ENCODE results near the gene SERINC5. TPM values are rescaled to one million over a fixed set of nuclear protein-coding genes. Genes with fewer than 3 reads are reported as not detected.

Gene SERINC5
- total RNA-seq, 1 experiment from 2014 or later = 6.9 TPM

DNA sequence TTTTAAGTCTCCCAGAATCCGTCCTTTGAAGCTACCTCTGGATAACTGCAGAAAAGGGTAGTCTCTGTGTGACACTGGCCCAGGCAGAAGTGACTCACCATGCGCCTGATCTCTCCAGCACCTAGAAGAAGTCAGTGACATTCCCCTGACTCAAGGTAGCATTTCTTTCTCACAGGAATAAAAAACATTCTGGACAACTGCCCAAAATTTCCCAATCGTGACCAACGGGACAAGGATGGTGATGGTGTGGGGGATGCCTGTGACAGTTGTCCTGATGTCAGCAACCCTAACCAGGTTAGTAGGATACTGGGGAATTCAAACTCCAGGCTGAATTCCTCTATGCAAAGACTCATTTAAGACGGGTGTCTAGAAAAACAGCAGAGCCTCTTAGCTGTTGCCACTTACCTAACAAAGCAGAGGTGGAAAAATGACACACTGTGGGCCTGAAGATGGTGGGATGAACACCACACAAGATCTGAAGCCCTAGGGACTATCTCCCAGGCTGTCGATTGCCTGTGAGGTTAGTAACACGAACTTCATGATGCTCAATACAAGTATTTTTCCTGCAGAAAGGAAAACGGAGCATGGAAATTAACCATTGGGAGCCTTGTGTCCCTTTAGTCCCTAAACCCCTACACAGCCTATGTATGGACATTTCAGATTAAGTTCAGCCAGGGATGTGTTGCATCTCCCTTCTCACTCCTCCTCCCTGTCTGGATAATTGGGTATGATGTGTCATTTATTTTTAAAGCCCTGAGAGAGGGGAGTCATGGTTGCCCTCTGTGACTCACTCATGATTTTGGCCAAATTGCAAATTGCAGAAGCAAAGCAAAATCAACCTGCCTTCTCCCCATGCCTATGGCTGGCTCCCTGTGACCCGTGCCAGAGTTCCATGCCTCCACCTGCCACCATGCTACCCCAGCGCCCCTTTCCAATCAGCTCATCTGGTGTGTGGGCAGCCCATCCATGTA, 183.5 kb downstream of the SERINC5 start:
- no peak for DNase-seq (ENCODE audit: extremely low read depth, low read depth)

DNA sequence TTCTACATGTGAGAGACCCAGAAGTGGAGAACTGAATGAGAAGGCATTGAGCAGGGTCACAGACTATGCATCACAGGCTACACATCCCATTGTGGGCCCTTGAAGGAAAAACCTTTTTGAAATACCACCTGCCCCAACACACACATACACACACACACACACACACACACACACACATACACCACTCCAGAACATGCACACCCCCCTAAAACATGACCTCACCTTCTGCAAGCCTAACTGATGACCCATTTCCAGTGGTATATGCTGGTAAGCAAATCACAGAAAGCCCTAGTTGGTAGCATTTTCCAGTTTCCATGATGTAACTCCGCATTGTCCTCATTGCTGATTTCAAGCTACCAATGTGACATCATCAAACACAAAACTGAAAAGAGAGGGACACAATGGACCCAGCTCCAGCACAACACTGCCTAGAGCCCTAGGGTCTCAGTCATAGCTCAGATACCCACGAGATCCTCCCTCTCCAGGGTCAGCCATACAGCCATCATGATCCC, 184.3 kb downstream of the SERINC5 start:
- no peak for DNase-seq (ENCODE audit: extremely low read depth, low read depth)

DNA sequence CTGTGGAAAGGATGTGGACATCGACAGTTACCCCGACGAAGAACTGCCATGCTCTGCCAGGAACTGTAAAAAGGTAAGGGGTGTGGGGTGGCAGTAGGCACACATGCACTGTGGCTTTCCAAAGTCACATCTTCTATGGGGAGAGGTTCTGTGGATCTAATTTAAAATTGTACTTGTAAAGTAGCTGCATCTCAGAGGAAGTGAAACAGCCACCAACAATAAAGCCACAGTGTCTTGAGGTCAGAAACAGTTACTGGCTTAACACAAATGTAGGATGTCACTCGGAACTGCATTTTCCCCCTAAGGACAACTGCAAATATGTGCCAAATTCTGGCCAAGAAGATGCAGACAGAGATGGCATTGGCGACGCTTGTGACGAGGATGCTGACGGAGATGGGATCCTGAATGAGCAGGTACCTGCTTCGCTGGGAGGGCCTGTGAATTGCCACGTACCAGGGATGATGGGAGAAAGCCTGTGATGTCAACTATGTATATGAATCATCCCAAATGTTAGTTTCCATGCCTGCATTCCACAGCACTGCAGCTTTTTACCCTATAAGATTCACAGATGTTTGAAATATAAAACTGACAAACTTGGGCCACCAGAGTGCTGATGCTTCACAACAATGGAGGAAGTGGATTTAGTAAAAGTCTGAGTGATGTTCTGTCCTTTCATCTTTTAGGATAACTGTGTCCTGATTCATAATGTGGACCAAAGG, 185.4 kb downstream of the SERINC5 start:
- no peak for DNase-seq (ENCODE audit: extremely low read depth, low read depth)

DNA sequence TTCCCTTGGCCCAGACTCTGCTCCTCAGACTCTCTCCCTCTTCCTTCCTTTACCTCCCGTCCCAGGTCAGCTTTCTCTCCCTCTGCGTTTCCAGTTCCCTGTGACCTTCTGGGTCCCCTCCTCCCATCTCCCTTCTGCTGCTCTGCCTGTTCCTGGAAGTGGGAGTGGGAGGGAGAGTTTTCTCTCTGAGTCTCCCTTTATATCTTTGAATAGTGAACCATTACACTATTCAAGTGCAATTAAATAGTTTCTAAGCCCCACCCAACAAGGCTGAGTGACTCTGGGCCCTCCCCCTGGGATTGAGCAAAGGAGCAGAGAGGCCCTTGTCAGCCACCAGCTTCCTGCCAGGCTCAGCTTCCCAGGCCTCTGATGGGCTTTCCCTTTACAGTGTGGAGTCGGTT, 185.9 kb downstream of the SERINC5 start:
- DNase-seq (ENCODE audit: extremely low read depth, low read depth) = no peak

DNA sequence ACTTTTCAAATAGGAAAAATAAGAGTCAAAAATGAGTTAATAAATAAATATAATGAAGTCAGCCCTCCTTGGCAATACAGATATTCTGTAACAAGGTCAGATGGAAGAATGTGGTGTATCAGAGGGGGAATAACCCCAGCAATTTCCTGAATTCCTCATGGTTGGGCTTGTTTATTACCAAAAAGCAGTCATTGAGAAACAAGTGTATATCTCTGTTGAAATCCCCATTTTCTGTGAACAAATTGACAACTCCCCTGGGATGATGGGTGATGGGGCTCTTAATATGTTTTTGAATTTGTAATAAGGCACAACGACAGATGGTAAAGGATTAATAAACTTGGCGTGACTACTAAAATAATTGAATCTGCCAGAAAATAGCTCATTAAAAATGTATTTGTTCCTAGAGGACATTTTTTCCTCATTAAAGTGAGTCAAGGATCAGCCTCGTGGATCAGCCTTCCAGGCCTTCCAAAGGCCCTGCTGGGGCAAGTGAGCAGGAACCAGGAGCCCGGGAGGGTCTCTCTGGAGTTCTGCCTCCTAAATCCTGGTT, 186.5 kb downstream of the SERINC5 start:
- DNase-seq (ENCODE audit: extremely low read depth, low read depth) = no peak

DNA sequence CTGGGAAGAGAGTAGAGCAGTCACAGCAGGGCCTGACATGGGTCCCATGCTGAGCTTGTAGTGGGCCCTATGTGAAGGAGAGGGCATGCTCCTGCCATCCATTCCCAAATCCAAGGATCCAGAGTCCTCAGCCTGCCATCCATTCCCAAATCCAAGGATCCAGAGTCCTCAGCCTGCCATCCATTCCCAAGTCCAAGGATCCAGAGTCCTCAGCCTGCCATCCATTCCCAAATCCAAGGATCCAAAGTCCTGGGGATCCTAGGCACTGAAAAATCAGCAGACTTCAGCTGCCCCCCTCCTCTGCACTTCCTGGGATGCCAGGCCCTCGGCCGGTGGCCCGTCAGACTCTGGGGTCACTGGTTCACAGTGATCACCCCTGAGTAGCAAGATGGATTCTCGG, 187.1 kb downstream of the SERINC5 start:
- no peak for DNase-seq (ENCODE audit: extremely low read depth, low read depth)

DNA sequence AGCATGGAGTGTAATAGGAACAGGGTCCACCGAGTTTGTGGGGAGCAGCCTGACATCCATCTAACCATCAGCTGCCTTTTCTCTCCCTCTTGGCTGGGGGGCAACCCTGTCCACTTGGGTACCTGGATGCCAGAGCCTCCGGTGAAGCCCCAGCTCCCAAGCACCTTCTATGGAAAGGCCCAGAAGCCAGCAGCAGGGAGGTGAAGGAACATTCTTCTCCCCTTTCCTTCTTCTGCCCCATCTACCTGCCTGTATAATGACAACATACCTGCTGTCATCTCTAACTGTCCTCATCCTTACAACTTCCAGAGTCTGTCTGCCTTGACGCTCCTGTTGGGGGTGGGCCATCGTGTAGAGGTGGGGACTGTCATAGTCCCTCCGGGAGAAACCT, 187.6 kb downstream of the SERINC5 start:
- DNase-seq (ENCODE audit: extremely low read depth, low read depth) = no peak

DNA sequence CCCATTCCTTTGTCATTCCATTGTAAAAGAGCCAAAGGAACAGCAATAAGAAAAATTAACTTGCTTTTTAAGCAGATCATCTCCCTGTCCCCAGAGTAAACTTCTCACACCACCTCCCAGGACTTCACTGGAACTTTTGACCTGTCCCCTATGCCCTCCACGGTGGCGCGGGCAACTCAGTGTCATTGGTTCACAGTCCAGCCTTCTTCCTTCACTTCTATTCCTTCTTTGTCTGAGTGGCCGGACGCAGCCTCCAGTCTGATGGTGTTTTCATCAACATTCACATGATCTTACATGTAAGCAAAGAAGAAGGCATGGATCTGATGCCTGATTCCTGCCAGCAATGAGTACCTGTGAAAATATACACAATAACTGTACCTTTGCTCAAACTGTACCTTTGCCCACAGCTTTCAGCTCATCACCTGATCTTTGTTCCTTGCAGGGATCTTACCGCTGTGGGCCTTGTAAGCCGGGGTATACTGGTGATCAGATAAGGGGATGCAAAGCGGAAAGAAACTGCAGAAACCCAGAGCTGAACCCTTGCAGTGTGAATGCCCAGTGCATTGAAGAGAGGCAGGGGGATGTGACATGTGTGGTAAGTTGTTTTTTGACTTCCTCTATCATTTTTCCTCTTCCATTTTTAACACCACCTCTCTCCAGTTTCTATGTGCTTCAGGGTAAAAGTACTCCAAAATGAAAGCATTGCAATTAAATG, 188.2 kb downstream of the SERINC5 start:
- DNase-seq (ENCODE audit: extremely low read depth, low read depth) = no peak

DNA sequence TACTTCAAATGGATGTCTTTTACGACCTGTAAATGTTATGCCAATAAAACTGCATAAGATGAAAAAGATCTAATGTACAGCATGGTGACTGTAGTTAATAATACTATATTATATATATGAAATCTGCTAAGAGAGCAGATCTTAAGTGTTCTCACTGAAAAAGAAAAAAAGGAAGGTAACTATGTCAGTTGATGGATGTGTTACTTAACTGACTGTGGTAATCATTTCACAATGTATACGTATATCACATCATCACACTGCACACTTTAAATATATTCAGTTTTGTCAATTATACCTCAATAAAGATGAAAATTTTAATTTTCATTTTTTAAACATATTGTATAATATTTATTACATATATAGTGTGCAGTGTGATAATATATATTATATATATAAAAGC, 188.8 kb downstream of the SERINC5 start:
- no peak for DNase-seq (ENCODE audit: extremely low read depth, low read depth)

DNA sequence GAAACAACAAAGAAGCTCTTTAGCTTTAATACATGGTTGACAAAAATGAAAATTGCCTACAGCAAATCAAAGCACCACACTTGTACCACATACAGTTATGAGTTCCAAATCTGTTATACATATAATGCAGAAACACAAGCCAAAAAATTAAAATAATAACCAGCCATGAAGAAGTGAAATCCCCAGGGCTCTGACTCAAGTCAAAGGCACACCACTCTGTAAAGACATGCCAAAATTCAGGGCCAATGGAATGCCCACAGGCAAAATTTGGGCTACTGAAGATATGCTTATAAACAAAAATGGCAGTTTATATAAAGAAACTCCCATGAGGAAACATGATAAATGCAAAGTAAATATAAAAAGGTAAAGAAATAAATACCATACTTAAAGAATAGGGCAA, 191.7 kb downstream of the SERINC5 start:
- no peak for DNase-seq (ENCODE audit: extremely low read depth, low read depth)

Other genes with a start within 250 kb of the SERINC5 start
- 0.17 TPM in 1 of 2 replicates, not detected in the other for gene THBS4, start 220.7 kb downstream of the SERINC5 start, total RNA-seq (2014; rRNA removed; shearing (Covaris generic))
- gene SPZ1, start 64.0 kb upstream of the SERINC5 start, total RNA-seq (2014; rRNA removed; shearing (Covaris generic)) = not detected in 2 replicates
- 23.6 and 32.8 TPM in 2 replicates for gene ZFYVE16, start 152.0 kb upstream of the SERINC5 start, total RNA-seq (2014; rRNA removed; shearing (Covaris generic))
- gene FAM151B, start 232.1 kb upstream of the SERINC5 start, total RNA-seq (2014; rRNA removed; shearing (Covaris generic)) = 2.3 TPM in 2 replicates

Data from NCI-H460 (cell line).